Kidney glomerular epithelial cell (primary cell): ENCODE measurements around the gene DCAF8L2.
"Not testable (repeated sequence)": the region's sequence is repeated elsewhere in the genome, so short reads cannot be mapped to it uniquely, and the experiment has no call there.

Experiments used
- DNase-seq: peaks from one replicate; lab custom pipeline; 2025; lab: John Stamatoyannopoulos, UW

DCAF8L2 gene

DNA sequence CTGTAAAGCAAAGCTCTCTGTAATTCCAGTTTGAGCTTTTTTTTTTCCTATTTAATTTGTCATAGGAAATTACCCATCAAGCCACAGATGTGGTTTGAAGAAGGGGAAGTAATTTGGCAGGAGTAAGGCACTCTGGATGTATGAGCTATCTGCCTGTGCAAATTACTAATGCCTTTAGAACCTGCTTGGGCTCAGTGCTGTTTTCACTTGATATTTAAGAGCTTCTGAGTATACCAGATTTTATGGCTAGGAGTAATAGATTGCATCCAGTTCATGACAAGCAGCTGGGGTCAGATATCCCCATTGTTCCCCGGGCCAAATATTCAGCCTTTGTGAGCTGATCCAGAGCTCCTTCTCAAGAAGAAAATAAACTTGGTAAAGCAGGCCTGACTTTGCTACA lies 89.1 kb downstream of the DCAF8L2 start:
- DNase-seq: no peak

DNA sequence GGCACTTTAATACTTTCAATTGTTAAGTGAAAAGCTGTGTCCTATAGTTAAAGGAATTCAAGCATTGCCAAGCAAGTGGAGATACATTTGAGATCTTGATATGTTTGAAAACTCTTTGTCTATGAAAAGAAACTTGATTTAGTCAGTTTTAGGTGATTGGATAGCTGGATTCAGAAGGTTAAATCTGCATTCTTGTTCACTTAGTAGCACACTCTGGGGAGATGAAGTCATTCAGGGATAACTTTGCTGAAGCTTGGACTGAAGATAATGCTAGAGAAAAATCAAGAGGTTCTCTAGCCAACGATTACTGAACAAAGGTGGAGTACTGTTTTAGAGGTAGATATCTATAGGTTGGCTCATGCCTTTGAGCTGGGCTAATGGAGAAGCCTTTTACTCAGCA lies 90.6 kb downstream of the DCAF8L2 start:
- peak; percentile 3 for DNase-seq

DNA sequence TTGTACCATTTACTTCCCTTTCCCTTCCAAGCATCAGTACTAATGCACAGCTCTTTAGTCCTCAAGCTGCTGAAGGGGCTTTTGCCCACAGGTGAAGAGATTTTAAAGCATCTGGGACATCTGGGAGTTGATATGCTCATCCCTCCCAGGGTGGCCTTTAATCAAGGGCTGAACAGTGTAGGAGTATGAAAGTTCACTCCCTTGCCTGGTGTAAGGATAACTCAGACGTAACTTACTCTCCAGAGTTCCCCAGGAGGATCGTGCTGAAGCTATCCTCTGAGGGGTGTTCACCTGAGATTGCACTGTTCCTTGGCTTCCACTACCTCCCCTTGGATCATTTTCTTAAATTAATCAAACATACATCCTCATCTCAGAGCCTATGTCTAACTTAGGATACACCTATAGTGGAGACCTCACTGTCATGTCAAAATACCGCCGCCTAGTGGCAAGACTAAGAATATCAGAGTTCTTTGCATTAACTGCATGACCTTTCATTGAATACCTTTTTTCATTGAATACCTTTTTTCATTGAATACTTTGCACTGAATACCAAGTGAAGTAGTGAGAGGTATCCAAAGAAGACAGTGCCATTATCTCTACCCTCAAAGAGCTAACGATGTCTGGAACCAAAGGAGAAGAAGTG lies 93.5 kb downstream of the DCAF8L2 start:
- not testable (repeated sequence) for DNase-seq

DNA sequence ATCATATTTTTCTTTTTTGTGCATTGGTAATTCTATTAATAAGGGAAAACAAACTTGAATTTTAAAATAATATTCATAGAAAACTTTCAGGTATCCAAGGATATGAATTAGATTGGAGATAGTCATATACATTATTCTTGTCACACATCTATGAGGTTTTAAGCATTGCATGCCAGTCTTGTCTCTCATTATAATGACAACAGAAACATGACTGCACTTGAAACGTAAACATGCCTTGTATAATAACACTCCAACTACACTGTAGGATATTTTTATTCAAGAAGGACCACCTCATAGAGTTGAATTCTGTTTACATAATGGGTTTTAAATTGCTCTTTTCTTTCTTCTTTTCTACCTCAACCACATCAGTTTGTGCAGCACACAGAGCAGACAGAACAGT lies 104.5 kb downstream of the DCAF8L2 start:
- DNase-seq: no peak

DNA sequence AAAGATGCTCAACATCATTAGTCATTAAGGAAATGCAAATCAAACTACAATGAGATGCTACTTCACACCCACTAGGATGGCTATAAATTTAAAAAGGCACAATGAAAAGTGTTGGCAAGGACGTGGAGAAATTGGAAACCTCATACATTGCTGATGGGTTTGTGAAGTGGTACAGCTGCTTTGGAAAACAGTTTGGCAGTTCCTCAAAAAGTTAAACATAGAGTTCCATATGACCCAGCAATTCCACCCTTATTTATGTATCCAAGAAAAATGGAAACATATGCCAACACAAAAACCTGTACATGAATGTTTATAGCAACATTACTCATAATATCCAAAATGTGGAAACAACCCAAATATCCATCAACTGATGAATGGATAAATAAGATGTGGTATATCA lies 116.4 kb downstream of the DCAF8L2 start:
- no peak for DNase-seq

DNA sequence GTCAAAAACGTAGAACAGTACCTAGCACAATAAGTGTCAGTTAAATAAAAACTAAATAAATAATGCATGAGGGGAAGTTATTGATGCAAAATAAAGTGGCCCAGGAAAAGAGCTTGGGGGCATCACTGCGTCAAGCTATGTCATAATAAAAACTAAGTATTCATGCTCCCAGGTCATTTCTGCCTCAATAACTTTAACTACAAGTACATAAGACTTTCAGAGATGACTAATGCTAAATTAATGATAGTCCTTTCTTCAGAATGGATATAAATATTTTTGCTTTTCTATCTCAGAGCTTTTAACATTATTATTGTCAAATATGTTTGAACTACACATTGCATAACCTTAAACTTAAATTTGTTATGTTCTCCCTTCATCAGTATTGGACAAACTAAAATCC lies 125.5 kb downstream of the DCAF8L2 start:
- no peak for DNase-seq

DNA sequence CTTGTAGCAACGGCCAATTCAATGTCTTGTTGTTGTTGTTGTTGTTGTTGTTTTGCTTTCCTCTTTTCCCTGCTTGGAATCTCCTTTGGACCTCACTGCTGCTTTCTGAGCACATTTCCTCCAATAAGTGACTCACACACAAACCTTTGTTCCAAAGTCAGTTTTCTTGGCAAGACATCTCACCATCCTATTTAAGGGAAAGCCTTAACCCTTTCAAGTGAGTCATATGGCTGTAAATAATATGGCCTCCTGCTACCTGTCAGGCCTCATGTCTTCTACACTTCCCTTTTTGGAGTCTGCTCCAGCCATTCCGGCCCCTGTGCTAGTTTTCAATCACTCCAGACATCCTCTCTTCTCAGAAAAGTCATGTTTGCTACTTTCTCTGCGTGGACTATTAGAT lies 138.1 kb downstream of the DCAF8L2 start:
- DNase-seq: no peak

DNA sequence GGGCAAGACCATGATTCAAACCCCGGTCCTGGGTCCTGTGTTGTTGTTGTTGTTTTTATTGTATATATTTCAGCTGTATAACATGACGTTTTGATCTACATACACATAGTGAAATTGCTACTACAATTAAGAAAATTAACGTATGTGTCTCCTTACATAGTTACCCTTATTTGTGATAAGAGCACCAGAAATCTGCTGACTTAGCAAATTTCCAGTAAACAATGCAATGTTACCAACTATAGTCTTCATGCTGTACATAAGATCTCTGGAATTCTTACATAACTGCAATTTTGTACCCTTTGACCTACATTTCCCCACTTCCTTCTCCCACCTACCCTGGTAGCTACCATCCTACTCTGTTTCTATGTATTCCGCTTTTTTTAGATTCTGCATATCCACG lies 141.8 kb downstream of the DCAF8L2 start:
- DNase-seq: no peak

DNA sequence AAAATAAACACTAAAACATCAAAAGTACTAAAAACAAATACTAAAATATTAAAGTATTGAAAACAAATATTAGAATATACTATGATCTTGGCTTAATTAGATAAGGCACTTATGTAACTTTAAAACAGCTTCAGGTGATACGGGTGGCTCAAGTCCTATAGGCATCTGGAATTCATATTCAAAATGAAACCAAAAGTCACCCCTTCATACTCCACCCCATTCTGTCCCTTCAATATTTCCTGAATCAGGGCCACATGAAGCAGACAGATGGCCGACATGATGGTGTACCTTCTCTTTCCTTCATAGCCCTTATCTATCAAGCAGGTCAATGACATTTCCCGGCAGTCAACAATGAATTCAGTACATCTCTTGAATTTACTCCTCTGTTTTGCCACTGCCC lies 145.8 kb downstream of the DCAF8L2 start:
- DNase-seq: no peak

DNA sequence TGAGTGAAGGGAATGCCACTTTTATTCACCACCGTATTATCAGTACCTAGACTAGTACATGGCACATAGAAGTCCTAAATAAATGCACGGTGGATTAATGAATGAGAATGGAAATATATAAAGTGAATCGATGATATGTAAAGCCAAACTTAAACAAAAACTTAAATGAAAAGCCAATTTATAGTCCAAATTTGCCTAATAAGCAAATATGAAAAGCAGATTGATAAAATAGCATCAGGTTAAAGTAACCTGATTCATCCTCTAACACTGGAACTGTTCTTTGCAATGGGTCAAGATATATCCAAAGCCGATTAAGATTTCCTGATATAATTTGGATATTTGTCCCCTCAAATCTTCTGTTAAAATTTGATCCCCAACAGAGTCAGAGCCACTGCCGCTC lies 150.8 kb downstream of the DCAF8L2 start:
- DNase-seq: no peak

DNA sequence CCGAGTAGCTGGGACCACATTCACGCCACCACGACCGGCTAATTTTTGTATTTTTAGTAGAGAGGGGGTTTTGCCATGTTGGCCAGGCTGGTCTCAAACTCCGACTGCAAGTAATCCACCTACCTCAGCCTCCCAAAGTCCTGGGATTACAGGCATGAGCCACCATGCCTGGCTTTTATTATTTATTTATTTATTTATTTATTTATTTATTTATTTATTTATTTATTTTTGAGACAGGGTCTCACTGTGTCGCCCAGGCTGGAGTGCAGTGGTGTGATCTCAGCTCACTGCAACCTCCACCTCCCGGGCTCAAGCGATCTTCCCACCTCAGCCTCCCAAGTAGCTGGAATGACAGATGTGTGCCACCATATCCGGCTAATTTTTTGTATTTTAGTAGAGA lies 153.4 kb downstream of the DCAF8L2 start:
- DNase-seq: not testable (repeated sequence)

DNA sequence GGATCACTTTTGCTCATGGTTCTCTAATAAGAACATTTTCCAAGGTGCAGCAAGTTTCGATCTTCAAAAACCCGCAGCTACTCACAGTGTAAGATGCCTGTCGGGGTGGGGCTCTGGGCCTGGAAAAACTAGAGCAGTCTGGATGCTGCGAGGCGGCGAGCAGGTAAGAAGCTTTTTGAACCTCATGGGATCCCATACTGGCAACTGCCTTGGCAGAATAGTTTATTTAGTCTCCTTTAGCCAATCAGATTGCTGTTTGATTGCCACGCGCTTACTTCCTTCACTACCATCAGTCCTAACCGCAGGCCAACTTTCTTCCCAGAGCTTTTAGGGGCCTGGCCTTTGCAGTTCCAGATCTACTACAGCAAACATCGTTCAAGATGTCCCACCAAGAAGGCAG lies 156.4 kb downstream of the DCAF8L2 start:
- DNase-seq: no peak

DNA sequence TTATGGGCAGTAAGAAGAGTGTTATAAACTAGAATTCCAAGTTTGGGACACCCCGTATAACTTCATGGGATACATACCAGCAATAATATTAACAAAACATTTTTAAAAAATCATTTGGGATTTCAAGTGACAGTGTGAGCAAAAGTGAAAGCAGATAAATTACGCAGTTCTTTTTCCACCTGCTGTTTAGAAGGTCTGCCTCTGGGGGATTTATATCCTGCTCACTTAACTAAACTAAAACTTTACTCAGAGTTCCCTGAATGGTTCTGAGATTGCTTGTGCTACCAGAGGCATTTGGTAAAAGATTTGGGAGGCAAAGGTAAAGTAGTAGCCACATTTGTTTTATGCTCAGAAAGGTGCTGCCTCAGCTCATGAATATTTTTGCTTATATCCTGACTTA lies 160.2 kb downstream of the DCAF8L2 start:
- not testable (repeated sequence) for DNase-seq

DNA sequence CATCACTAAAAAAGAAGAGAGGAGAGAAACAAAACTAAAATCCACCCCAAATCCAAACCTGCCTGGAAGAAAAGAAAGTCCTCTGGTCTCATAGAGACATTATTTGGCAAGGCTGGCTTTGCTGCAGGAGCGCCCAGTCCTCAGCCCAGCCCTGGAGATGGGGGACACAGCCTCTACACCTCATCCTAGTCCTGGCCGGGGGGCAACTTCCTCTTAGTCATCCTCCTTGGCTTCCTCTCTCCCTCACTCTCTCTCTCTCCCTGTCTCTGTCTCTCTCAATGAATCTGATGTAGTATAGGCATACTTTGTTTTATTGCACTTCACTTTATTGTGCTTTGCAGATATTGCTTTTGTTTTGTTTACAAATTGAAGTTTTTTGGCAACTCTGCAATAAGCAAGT lies 161.8 kb downstream of the DCAF8L2 start:
- no peak for DNase-seq

DNA sequence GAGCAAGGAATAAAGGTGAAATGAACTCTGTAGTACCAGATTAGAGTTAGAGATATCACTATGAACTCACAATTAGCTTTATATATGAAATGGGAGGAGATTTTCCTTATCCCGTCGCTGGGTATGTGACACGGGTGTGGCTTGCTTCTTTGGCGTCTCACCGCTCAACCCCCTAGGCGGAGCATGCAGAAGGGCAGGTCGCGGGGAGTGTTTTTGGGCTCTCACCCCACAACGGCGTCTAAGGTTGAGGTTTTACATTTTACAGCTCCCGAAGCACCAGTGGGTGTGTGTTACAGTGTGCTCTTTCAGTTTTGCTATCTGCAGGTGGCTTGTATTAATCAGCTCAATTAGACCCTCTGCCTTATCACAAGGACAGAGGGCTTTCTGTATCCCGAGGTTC lies 175.6 kb downstream of the DCAF8L2 start:
- no peak for DNase-seq

DNA sequence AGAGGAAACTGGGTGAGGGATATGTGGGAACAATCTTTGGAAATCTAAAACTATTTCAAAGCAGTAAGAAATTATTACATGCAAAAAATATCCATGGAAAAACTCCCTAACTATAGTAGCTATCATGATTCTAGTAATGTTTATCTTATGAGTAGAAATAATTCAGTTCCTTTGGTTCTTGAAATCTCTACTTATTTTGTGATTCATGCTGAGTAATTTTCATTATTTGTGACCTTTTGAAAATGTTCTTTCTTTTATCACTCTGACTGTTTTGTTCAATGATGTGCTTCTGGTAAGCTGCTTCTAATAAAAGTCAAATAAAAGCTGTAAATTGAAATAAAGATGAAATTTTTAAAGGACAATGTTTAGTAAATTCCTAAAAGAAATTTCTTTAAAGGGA lies 177.2 kb downstream of the DCAF8L2 start:
- no peak for DNase-seq

DNA sequence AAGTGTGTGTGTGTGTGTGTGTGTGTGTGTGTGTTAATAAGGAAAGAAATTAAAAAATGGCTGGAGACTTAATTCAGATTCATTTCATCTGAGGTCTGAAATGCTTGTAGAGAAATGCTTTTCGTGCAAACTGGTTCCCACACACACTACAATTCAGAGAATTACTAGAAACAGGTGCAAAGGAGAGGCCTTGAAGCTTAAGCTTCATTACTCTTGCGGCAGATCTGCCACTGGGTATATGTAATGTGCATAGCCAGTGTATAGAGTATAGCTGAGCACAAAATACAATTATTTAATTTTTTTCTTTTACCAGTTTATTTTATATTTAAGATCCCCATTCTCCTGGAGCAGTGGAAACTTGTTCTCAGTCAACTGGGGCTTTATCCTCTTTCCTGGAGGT lies 185.8 kb downstream of the DCAF8L2 start:
- DNase-seq: no peak

DNA sequence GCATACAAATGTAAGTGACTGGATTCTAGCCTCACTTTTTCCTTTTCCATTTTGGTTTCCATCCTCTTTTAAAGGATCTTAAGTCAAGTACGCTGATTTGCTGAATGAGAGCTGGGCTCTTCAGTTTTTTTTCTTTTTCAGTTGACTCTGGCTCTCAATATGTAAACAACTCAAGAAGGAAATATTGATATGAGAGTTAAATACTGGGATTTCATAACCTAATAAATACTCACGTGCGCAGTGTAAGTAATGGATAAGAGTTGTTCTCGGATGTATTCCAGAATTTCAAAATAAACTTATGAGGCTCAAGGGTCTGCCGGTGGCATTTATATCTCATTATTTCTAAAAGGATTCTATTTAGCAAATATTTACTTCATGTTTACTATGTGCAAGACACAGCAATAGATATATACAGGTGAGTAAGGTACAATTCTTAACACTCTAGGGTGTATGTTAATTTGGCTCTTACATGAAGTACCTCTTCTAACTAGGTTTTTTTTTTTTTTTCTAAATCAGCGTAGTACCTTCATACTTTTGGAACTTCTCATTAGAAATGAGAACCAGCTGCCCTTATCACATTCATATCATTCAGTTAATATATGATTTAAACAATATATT lies 206.6 kb downstream of the DCAF8L2 start:
- DNase-seq: no peak

DNA sequence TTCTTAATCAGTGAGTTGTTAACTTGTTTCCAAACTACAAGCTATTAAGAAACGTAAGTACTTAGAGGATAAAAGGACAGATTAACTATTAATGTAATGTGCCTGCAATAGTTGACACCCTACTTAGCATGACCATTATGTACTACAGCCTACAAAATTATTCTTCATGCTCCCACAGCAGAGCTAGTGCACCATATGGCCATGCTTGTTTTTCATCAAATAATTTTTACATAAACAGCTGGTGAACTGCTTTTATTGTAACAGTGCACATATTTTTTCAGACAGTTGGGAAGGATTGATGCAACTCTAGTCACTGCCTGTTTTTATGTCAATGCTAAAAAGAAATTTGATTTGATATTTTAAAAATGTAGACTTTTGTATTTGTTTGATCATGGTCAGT lies 207.4 kb downstream of the DCAF8L2 start:
- no peak for DNase-seq
